ENCODE results near the gene HCST.
"Not testable (repeated sequence)": the region's sequence is repeated elsewhere in the genome, so short reads cannot be mapped to it uniquely, and the experiment has no call there.

- not testable (repeated sequence) for TF ChIP-seq ATF3 (IDR thresholded peaks at IDR 0.05); CTCF (IDR thresholded peaks at IDR 0.05; ENCODE audit: low read depth, low read length, missing input control); JUND (IDR thresholded peaks at IDR 0.05); TAF1 (conservative IDR thresholded peaks at IDR 0.05); MAX (IDR thresholded peaks at IDR 0.05)
Measured at GRCh38 chr19:35910355-35910754, 8.0 kb downstream of the HCST start.
